Mammary epithelial cell (primary cell): ENCODE data around the gene GINS1.

ENCODE experiments used
- EZH2 ChIP-seq: IDR thresholded peaks from 2 replicates; pipeline ENCODE4 v1.6.1; 2012; ENCODE audit warnings: low read length, inconsistent platforms, borderline replicate concordance
- TF ChIP-seq, protein P1 (sequence below), 2 donors: IDR thresholded peaks in 1 of 2; conservative IDR thresholded peaks in 1 of 2; 2 replicates each; pipeline ENCODE4 v1.5.1; 2011 to 2012; ENCODE audit warnings: inconsistent platforms in 2 of 2, low read length in 2 of 2, mild to moderate bottlenecking in 2 of 2, control low read depth in 1 of 2, low read depth in 1 of 2; ENCODE audit not compliant: insufficient read depth in 1 of 2; ENCODE audit errors: extremely low read depth in 1 of 2

DNA sequence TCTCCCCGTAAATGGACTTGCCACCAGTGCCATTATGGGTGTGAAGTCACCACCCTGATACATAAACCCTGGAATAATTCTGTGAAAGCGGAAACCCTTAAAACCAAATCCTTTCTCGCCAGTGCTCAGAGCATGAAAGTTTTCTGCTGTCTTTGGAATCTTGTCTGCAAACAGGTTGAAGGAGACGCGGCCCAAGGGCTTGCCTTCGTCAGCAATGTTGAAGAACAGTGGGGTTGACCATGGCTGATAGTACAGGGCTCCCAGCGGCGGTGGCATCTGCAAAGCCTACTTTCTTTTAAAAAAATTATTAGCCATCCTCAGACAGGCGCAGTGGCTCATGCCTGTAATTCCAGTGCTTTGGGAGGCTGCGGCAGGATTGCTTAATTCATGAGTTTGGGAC, 38.9 kb upstream of the GINS1 start:
- TF ChIP-seq, protein P1, sequence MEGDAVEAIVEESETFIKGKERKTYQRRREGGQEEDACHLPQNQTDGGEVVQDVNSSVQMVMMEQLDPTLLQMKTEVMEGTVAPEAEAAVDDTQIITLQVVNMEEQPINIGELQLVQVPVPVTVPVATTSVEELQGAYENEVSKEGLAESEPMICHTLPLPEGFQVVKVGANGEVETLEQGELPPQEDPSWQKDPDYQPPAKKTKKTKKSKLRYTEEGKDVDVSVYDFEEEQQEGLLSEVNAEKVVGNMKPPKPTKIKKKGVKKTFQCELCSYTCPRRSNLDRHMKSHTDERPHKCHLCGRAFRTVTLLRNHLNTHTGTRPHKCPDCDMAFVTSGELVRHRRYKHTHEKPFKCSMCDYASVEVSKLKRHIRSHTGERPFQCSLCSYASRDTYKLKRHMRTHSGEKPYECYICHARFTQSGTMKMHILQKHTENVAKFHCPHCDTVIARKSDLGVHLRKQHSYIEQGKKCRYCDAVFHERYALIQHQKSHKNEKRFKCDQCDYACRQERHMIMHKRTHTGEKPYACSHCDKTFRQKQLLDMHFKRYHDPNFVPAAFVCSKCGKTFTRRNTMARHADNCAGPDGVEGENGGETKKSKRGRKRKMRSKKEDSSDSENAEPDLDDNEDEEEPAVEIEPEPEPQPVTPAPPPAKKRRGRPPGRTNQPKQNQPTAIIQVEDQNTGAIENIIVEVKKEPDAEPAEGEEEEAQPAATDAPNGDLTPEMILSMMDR (conservative IDR thresholded peaks at IDR 0.05 in 1 of 2, IDR thresholded peaks at IDR 0.05 in 1 of 2; ENCODE audit: extremely low read depth in 1 of 2, insufficient read depth in 1 of 2, low read depth in 1 of 2, low read length in 2 of 2): no peak
- no peak for TF ChIP-seq EZH2
